ENCODE data around the gene GIT2.
"Not testable (repeated sequence)": the region's sequence is repeated elsewhere in the genome, so short reads cannot be mapped to it uniquely, and the experiment has no call there.

The GIT2 gene

DNA sequence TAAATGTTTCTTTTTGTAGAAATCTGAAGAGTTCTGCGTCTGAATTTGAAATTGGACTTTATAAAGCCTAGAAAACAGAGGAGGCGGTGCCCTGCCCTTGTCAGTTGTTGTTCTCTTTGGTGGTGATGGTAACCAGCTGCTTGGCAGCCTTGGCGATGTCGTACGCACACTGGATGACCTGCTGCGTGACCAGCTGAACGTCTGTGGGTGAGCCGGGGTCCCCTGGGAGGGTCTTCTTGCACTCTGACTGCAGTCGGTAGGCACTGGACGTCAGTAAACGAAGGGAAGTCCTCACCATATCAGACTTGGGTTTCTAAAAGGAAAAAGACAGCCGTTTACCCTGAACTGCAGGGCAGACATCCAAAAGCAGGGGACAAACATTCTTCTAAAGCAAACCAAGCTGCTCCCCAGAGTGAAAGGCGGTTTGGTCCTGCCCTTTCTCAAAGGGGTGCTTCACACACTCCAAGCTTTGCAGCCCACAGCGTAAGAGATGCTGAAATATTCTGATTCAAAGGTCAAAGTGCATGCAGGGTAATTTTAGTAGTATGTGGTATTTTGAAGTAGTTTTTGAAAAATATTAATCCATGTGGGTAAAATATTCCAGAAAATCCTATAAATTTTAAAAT lies 63.2 kb downstream of the GIT2 start:
- H3K36me3 Mint-ChIP-seq (ENCODE audit: low read depth): peaks cover 47% of the 10 kb centered on the region

GRCh38 chr12:109931143-109931542 lies 65.0 kb downstream of the GIT2 start:
- H3K4me1 Mint-ChIP-seq (ENCODE audit: low read depth): no peaks in the 10 kb centered on the region
- peaks cover 42% of the 10 kb centered on the region for H3K36me3 Mint-ChIP-seq (ENCODE audit: low read depth)
- no peak overlapping the region for H3K27ac Mint-ChIP-seq
- no peaks in the 10 kb centered on the region for H3K27me3 Mint-ChIP-seq (ENCODE audit: low read depth)
- no peaks in the 10 kb centered on the region for H3K9me3 Mint-ChIP-seq
- H3K4me3 Mint-ChIP-seq: no peak overlapping the region

More for the DNA sequence above, 63.2 kb downstream of the GIT2 start:
- Mint-ChIP-seq H3K4me3 (no peak overlapping the region), H3K9me3 (no peaks in the 10 kb centered on the region), H3K27ac (no peak overlapping the region), H3K27me3 (ENCODE audit: low read depth) (no peaks in the 10 kb centered on the region), H3K4me1 (ENCODE audit: low read depth) (no peaks in the 10 kb centered on the region)

GRCh38 chr12:109930028-109930800 lies 66.0 kb downstream of the GIT2 start:
- no peak overlapping the region for H3K27ac Mint-ChIP-seq
- no peaks in the 10 kb centered on the region for H3K9me3 Mint-ChIP-seq
- no peaks in the 10 kb centered on the region for H3K4me1 Mint-ChIP-seq (ENCODE audit: low read depth)
- peaks cover 37% of the 10 kb centered on the region for H3K36me3 Mint-ChIP-seq (ENCODE audit: low read depth)
- H3K4me3 Mint-ChIP-seq: no peak overlapping the region
- H3K27me3 Mint-ChIP-seq (ENCODE audit: low read depth): no peaks in the 10 kb centered on the region

GRCh38 chr12:109929326-109929725 lies 66.8 kb downstream of the GIT2 start:
- peaks cover 39% of the 10 kb centered on the region for H3K36me3 Mint-ChIP-seq (ENCODE audit: low read depth)
- H3K9me3 Mint-ChIP-seq; H3K4me1 Mint-ChIP-seq (ENCODE audit: low read depth); H3K4me3 Mint-ChIP-seq; H3K27me3 Mint-ChIP-seq (ENCODE audit: low read depth); H3K27ac Mint-ChIP-seq: not testable (repeated sequence)

DNA sequence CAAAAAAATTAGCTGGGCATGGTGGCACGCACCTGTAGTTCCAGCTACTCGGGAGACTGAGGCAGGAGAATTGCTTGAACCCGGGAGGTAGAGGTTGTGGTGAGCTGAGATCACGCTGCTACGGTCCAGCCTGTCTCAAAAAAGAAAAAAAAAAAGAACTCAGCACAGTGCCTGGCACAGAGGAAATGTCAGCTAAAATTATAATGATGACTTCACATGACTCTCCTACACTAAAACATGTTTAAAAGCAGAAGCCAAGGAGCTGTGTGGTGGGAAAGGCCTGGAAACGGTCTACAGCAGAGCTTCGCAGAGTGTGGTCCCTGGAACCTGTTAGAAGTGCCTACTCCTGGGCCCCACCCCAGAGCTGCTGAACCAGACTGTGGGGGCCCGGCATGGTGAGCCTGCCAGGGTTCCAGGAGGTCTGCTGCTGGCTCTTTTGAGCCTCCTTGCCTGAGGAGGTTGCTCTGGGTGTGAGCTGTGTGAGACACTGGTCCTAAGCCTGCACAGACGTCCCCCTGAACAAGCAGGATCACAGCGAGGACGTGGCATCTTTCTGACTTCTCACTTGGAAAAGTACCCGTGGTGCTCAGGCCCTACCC lies 68.0 kb downstream of the GIT2 start:
- Mint-ChIP-seq H3K36me3 (ENCODE audit: low read depth) (peaks cover 33% of the 10 kb centered on the region), H3K9me3 (no peaks in the 10 kb centered on the region), H3K27ac (no peak overlapping the region)

GRCh38 chr12:109927622-109928021 lies 68.5 kb downstream of the GIT2 start:
- Mint-ChIP-seq H3K9me3 (no peaks in the 10 kb centered on the region), H3K4me3 (no peak overlapping the region), H3K27ac (no peak overlapping the region), H3K36me3 (ENCODE audit: low read depth) (peaks cover 29% of the 10 kb centered on the region), H3K4me1 (ENCODE audit: low read depth) (no peaks in the 10 kb centered on the region), H3K27me3 (ENCODE audit: low read depth) (no peaks in the 10 kb centered on the region)

More for the DNA sequence above, 68.0 kb downstream of the GIT2 start:
- Mint-ChIP-seq H3K27me3 (ENCODE audit: low read depth) (no peaks in the 10 kb centered on the region), H3K4me1 (ENCODE audit: low read depth) (no peaks in the 10 kb centered on the region), H3K4me3 (no peak overlapping the region)

DNA sequence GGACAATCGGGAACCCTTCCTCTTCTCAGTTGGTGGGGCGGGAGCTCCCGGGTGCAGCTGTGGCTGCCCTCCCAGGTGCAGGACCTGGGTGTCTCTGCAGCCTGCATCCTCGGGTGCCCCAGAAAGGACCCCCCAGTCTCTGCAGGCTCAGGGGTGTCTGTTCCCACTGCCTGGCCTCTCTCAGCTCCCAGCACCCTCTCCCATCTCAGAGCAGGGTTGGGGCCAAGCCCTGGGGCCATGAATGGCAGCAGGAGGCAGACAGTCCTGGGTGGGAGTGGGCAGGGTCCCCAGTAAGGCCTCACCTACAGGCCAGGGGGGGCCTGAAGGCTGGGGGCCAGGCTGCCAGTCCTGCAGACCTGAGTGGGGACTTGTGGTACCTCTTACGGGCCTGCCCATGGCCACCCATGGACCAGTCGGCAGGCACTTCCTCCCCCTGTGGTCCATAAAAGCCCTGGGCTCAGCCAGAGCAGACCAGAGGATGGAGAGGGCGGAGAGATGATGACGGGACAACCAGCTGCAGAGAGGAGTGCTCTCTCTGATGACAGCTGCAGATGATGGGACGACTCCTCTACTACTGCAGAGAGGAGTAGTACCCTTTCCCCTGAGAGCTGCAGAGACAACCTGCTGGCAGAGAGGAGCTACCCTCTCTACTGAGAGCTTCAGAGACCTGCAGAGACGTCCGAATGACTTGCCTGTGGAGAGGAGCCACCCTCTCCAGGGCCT lies 69.5 kb downstream of the GIT2 start:
- Mint-ChIP-seq H3K27me3 (ENCODE audit: low read depth) (no peaks in the 10 kb centered on the region), H3K4me3 (no peak overlapping the region), H3K36me3 (ENCODE audit: low read depth) (peaks cover 21% of the 10 kb centered on the region), H3K4me1 (ENCODE audit: low read depth) (no peaks in the 10 kb centered on the region), H3K27ac (no peak overlapping the region), H3K9me3 (no peaks in the 10 kb centered on the region)

GRCh38 chr12:109926016-109926415 lies 70.2 kb downstream of the GIT2 start:
- H3K4me1 Mint-ChIP-seq (ENCODE audit: low read depth): no peaks in the 10 kb centered on the region
- peaks cover 19% of the 10 kb centered on the region for H3K36me3 Mint-ChIP-seq (ENCODE audit: low read depth)
- no peaks in the 10 kb centered on the region for H3K27me3 Mint-ChIP-seq (ENCODE audit: low read depth)
- no peak overlapping the region for H3K27ac Mint-ChIP-seq
- no peak overlapping the region for H3K4me3 Mint-ChIP-seq
- no peaks in the 10 kb centered on the region for H3K9me3 Mint-ChIP-seq

- Mint-ChIP-seq H3K27me3 (ENCODE audit: low read depth) (no peaks in the 10 kb centered on the region), H3K27ac (no peak overlapping the region), H3K36me3 (ENCODE audit: low read depth) (peaks cover 25% of the 10 kb centered on the region), H3K4me1 (ENCODE audit: low read depth) (no peaks in the 10 kb centered on the region), H3K9me3 (no peaks in the 10 kb centered on the region), H3K4me3 (no peak overlapping the region)
Measured at GRCh38 chr12:109925185-109925840, 70.9 kb downstream of the GIT2 start.

DNA sequence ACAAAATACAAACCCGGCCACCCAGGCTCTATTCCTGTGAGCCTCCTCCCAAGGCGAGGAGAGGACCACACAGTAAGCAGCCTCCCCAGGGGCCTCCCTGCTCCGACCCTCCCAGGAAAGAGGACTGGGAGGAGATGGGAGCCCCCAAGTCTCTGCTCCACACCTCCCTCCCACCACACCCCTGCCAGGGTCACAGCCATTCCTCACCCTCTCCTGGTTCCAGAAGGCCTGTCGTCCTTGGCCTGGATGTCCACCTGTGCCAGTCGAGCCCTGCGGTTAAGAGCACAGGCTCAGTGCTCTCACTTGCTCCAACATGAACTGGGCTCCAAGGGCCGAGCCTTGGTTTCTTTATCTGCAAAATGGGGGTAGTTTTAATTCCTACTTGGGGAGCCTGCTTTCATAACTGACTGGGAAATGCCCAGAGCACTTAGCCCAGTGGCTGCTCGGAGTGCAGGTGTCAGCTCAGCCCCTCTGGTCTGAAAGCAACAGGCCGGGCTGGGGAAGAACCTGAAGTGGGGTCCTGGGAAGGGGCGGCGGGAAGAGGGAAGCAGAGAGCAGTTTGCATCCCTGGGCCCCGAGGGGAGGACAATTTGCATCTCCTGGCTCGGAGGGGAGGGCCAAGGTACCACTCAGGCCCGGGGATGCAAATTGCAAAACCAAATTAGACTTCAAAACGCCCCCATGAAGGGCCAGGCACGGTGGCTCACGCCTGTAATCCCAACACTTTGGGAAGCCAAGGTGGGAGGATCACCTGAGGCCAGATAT lies 72.5 kb downstream of the GIT2 start:
- Mint-ChIP-seq H3K27ac (no peak overlapping the region), H3K4me1 (ENCODE audit: low read depth) (no peaks in the 10 kb centered on the region), H3K9me3 (no peaks in the 10 kb centered on the region), H3K4me3 (no peak overlapping the region), H3K27me3 (ENCODE audit: low read depth) (no peaks in the 10 kb centered on the region), H3K36me3 (ENCODE audit: low read depth) (peaks cover 28% of the 10 kb centered on the region)

DNA sequence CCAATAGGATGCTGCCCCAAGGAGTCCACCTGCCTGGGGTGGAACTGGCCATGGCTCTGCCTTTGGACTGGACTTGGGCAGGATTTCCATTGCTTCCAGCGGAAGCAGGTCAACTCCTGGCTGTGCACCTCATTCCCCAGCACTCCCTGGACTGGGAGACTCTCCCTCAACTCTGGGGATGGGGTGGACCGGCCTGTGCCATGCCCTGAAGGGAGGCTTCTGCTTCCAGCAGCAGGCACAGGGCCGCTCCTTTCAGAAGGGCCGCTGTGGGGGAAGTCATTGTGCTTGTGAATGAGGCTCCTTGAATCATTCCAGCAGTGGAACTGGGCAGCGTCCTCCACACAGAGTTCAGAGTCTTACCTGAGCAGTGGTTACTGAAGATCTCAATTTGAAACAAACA lies 73.1 kb downstream of the GIT2 start:
- H3K9me3 Mint-ChIP-seq: no peaks in the 10 kb centered on the region
- no peak overlapping the region for H3K27ac Mint-ChIP-seq
- H3K4me3 Mint-ChIP-seq: no peak overlapping the region
- no peaks in the 10 kb centered on the region for H3K27me3 Mint-ChIP-seq (ENCODE audit: low read depth)
- no peaks in the 10 kb centered on the region for H3K4me1 Mint-ChIP-seq (ENCODE audit: low read depth)
- H3K36me3 Mint-ChIP-seq (ENCODE audit: low read depth): peaks cover 29% of the 10 kb centered on the region

DNA sequence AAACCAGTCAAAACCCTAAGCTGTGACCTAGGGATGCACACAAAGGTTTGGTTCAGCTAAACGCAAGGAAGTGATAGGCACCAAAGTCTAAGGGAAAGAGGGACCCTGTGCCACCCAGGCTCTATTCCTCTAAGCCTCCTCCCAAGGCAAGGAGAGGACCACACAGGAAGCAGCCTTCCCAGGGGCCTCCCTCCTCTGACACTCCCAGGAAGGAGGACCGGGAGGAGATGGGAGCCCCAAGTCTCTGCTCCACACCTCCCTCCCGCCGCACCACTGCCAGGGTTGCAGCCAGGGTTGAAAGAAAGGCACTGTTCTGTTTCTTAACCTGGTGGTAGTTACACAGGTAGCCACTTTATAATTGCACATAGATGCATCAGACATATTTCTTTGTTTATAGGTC lies 74.2 kb downstream of the GIT2 start:
- Mint-ChIP-seq H3K27me3 (ENCODE audit: low read depth) (no peaks in the 10 kb centered on the region), H3K36me3 (ENCODE audit: low read depth) (peaks cover 32% of the 10 kb centered on the region), H3K27ac (no peak overlapping the region), H3K4me3 (no peak overlapping the region), H3K9me3 (no peaks in the 10 kb centered on the region), H3K4me1 (ENCODE audit: low read depth) (no peaks in the 10 kb centered on the region)

DNA sequence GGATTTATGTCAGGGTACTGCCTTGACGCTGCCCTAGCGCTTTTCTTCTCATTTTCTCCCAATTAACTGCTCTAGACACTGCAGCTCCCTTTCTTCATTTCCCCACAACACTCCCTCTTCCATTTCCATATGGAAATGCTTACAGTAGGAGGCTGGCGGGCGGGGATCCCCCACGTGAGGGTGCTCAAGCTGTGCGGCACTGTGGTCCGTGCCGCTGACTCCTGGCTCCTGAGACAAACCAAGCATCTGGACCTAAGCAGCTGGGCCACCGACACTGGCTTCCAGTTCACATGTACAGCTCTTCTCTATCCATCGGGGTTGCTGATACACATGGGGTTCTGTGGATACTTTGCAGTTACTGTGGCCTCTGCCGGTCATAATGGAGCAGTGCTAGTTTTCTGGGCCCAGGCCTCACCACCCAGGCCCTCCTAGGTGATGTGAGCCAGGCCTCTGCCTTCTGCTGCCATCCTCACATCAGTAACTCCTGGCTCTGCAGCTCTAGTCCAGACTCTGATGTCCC lies 75.8 kb downstream of the GIT2 start:
- Mint-ChIP-seq H3K36me3 (ENCODE audit: low read depth) (peaks cover 35% of the 10 kb centered on the region), H3K27ac (no peak overlapping the region), H3K9me3 (no peaks in the 10 kb centered on the region), H3K4me3 (no peak overlapping the region), H3K27me3 (ENCODE audit: low read depth) (no peaks in the 10 kb centered on the region), H3K4me1 (ENCODE audit: low read depth) (no peaks in the 10 kb centered on the region)

All from T-helper 1 cell treated with Interleukin-12 subunit alpha and Interleukin-12 subunit beta and Interleukin-4 antibody, amounts not matched to agents 30 μg/mL and 1 μg/mL, for 36 hours (primary cell).